Measurements from ENCODE around the gene TTC32. TPM values are rescaled to one million over a fixed set of nuclear protein-coding genes. Genes with fewer than 3 reads are reported as not detected.

The TTC32 gene
- total RNA-seq, 1 donor from 2014 or later: 4.2 TPM

DNA sequence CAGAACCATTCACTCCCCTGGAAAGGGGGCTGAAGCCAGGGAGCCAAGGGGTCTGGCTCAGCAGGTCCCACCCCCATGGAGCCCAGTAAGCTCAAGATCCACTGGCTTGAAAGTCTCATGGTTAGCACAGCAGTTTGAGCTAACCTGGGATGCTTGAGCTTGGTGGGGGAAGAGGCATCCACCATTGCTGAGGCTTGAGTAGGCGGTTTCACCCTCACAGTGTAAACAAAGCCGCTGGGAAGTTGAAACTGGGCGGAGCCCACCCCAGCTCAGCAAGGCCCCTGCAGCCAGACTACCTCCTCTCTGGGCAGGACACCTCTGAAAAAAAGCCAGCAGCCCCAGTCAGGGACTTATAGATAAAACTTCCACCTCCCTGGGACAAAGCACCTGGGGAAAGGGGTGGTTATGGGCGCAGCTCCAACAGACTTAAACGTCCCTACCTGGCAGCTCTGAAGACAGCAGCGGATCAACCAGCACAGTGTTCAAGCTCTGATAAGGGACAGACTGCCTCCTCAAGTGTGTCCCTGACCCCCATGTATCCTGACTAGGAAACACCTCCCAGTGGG, 14.7 kb upstream of the TTC32 start:
- H3K27me3 ChIP-seq (ENCODE audit: insufficient read depth, low read length): peaks cover 5% of the 10 kb centered on the region
- H3K27ac Mint-ChIP-seq (ENCODE audit: unreplicated experiment): no peak overlapping the region
- no peaks in the 10 kb centered on the region for H3K9me3 ChIP-seq (ENCODE audit: insufficient read depth, low read depth, low read length)
- H3K79me2 ChIP-seq (ENCODE audit: insufficient read depth, low read length): no peaks in the 10 kb centered on the region
- H3K4me3 ChIP-seq (ENCODE audit: insufficient read depth, low read depth, low read length): no peak overlapping the region
- FAIRE-seq (no peak), DNase-seq (ENCODE audit: low read depth) (no peak)
- H3K9ac ChIP-seq (ENCODE audit: low read length): no peak overlapping the region
- TF ChIP-seq, protein P1, sequence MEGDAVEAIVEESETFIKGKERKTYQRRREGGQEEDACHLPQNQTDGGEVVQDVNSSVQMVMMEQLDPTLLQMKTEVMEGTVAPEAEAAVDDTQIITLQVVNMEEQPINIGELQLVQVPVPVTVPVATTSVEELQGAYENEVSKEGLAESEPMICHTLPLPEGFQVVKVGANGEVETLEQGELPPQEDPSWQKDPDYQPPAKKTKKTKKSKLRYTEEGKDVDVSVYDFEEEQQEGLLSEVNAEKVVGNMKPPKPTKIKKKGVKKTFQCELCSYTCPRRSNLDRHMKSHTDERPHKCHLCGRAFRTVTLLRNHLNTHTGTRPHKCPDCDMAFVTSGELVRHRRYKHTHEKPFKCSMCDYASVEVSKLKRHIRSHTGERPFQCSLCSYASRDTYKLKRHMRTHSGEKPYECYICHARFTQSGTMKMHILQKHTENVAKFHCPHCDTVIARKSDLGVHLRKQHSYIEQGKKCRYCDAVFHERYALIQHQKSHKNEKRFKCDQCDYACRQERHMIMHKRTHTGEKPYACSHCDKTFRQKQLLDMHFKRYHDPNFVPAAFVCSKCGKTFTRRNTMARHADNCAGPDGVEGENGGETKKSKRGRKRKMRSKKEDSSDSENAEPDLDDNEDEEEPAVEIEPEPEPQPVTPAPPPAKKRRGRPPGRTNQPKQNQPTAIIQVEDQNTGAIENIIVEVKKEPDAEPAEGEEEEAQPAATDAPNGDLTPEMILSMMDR (IDR thresholded peaks at IDR 0.05; ENCODE audit: insufficient read depth, low read depth, low read length): no peak
- no peak for TF ChIP-seq EZH2 (IDR thresholded peaks at IDR 0.05; ENCODE audit: insufficient read depth, low read length)
- no peak overlapping the region for H3K4me2 ChIP-seq (ENCODE audit: low read length)
- H3K9me3 Mint-ChIP-seq (ENCODE audit: unreplicated experiment): peaks cover 4% of the 10 kb centered on the region
- no peaks in the 10 kb centered on the region for H4K20me1 ChIP-seq (ENCODE audit: insufficient read depth, low read length)
- no peak overlapping the region for H3K27ac ChIP-seq (ENCODE audit: low read depth, low read length)
- H3K4me3 Mint-ChIP-seq (ENCODE audit: unreplicated experiment): no peak overlapping the region
- H3K36me3 ChIP-seq (ENCODE audit: insufficient read depth, low read length): no peaks in the 10 kb centered on the region
- H2AFZ ChIP-seq (ENCODE audit: low read depth, low read length): no peak overlapping the region
- no peaks in the 10 kb centered on the region for H3K27me3 Mint-ChIP-seq (ENCODE audit: low read depth, unreplicated experiment)
- peaks cover 7% of the 10 kb centered on the region for H3K4me1 ChIP-seq (ENCODE audit: insufficient read depth, low read length)
- H3K4me1 Mint-ChIP-seq (ENCODE audit: low read depth, unreplicated experiment): peaks cover 6% of the 10 kb centered on the region
- H3K36me3 Mint-ChIP-seq (ENCODE audit: low read depth, unreplicated experiment): peaks cover 12% of the 10 kb centered on the region

DNA sequence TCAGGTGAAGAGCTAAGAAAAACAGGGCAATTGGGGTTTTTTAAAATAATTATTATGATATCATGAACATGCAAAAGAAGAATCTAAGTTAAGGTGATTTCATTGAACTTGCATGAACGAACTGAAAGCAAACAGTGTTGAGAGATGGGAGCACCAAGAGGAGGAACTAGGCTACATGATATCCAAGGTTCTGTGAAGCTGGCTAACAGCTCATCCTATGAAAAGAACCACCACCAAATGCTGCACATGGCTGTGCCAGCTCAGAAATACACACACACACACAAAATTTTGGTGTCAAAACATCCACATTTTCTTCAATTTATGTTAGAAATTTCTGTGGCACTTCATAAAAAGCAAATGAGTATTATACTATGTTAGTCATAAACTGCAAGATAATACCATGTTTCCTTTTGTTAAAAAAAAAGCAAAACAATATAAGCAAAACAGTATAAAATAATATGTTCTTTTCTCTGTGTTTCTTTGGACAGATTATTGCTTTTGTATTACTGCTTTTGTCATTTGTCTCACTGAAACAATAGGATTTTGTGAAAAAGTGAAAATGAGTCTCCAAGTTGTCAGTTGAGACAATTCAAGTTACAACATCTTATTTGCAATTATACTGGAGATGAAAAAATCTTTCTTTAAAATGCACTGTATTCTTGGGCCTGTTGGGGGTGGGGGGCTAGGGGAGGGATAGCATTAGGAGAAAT, 12.6 kb upstream of the TTC32 start:
- peaks cover 13% of the 10 kb centered on the region for H3K4me1 Mint-ChIP-seq (ENCODE audit: low read depth, unreplicated experiment)

More for the DNA sequence above, 12.6 kb upstream of the TTC32 start:
- Histone ChIP-seq H3K27me3 (ENCODE audit: insufficient read depth, low read length) (peaks cover 5% of the 10 kb centered on the region), H3K4me3 (ENCODE audit: insufficient read depth, low read depth, low read length) (no peak overlapping the region), H3K79me2 (ENCODE audit: insufficient read depth, low read length) (no peaks in the 10 kb centered on the region), H3K9me3 (ENCODE audit: insufficient read depth, low read depth, low read length) (no peaks in the 10 kb centered on the region), H2AFZ (ENCODE audit: low read depth, low read length) (no peak overlapping the region), H3K36me3 (ENCODE audit: insufficient read depth, low read length) (no peaks in the 10 kb centered on the region), H3K9ac (ENCODE audit: low read length) (no peak overlapping the region), H3K4me2 (ENCODE audit: low read length) (no peak overlapping the region), H3K27ac (ENCODE audit: low read depth, low read length) (no peak overlapping the region), H3K4me1 (ENCODE audit: insufficient read depth, low read length) (peaks cover 13% of the 10 kb centered on the region), H4K20me1 (ENCODE audit: insufficient read depth, low read length) (peaks cover 6% of the 10 kb centered on the region)
- DNase-seq (ENCODE audit: low read depth) (no peak), FAIRE-seq (no peak)
- Mint-ChIP-seq H3K4me3 (ENCODE audit: unreplicated experiment) (no peak overlapping the region), H3K9me3 (ENCODE audit: unreplicated experiment) (peaks cover 4% of the 10 kb centered on the region), H3K27me3 (ENCODE audit: low read depth, unreplicated experiment) (no peaks in the 10 kb centered on the region), H3K27ac (ENCODE audit: unreplicated experiment) (no peak overlapping the region), H3K36me3 (ENCODE audit: low read depth, unreplicated experiment) (peaks cover 6% of the 10 kb centered on the region)
- TF ChIP-seq, protein P1 (IDR thresholded peaks at IDR 0.05; ENCODE audit: insufficient read depth, low read depth, low read length): no peak
- TF ChIP-seq EZH2 (IDR thresholded peaks at IDR 0.05; ENCODE audit: insufficient read depth, low read length): no peak

Measured in astrocyte (in vitro differentiated cells and primary cell).